WTC11 (cell line): ENCODE measurements around the gene TNNI2.

Source experiments
- AFF4 ChIP-seq: sonication (generic); formaldehyde crosslinking; IDR thresholded peaks from 2 replicates; pipeline ENCODE4 v1.8.1; 2023; ENCODE audit warnings: mild to moderate bottlenecking, missing genetic modification reagents, borderline replicate concordance
- ATF3 ChIP-seq: sonication (generic); formaldehyde crosslinking; conservative IDR thresholded peaks from 2 replicates; pipeline ENCODE4 v1.8.1; 2022; ENCODE audit warnings: mild to moderate bottlenecking, missing genetic modification reagents
- CREB1 ChIP-seq: sonication (generic); formaldehyde crosslinking; IDR thresholded peaks from 2 replicates; pipeline ENCODE4 v1.8.0; 2023; ENCODE audit warnings: mild to moderate bottlenecking, missing genetic modification reagents
- CTCF ChIP-seq: fragments of 200-600 bp; IDR thresholded peaks from 2 replicates; pipeline ENCODE4 v1.8.0; 2022; ENCODE audit warnings: antibody characterized with exemption
- IRF1 ChIP-seq: sonication (generic); formaldehyde crosslinking; IDR thresholded peaks from 2 replicates; pipeline ENCODE4 v1.8.0; 2023; ENCODE audit warnings: missing genetic modification reagents
- IRF2 ChIP-seq: sonication (generic); formaldehyde crosslinking; IDR thresholded peaks from 2 replicates; pipeline ENCODE4 v1.8.0; 2022; ENCODE audit warnings: low read depth, missing genetic modification reagents, borderline replicate concordance
- JUN ChIP-seq: sonication (generic); formaldehyde crosslinking; IDR thresholded peaks from 2 replicates; pipeline ENCODE4 v1.8.0; 2023; ENCODE audit warnings: mild to moderate bottlenecking, missing genetic modification reagents
- MAX ChIP-seq: sonication (generic); formaldehyde crosslinking; IDR thresholded peaks from 2 replicates; pipeline ENCODE4 v1.8.0; 2022; ENCODE audit warnings: mild to moderate bottlenecking, missing genetic modification reagents
- OVOL2 ChIP-seq: fragments of 250-450 bp; sonication (Bioruptor Pico); IDR thresholded peaks from 2 replicates; pipeline ENCODE4 v1.9.0; 2021; ENCODE audit warnings: mild to moderate bottlenecking, borderline replicate concordance
- RELA ChIP-seq: sonication (generic); formaldehyde crosslinking; IDR thresholded peaks from 2 replicates; pipeline ENCODE4 v1.8.1; 2022; ENCODE audit warnings: missing genetic modification reagents, mild to moderate bottlenecking, borderline replicate concordance
- TP53 ChIP-seq: sonication (generic); formaldehyde crosslinking; IDR thresholded peaks from 2 replicates; pipeline ENCODE4 v1.8.1; 2023; ENCODE audit warnings: mild to moderate bottlenecking, missing genetic modification reagents

GRCh38 chr11:1876361-1877063 lies 37.7 kb downstream of the TNNI2 start:
- TF ChIP-seq CTCF (peak; percentile 21; the same call in 1 of the 2 replicates), RELA (CRISPR knock-in tag) (no peak), AFF4 (no peak), ATF3 (CRISPR knock-in tag) (no peak), MAX (CRISPR knock-in tag) (no peak), JUN (no peak), IRF2 (CRISPR knock-in tag) (no peak), CREB1 (no peak), TP53 (no peak), OVOL2 (no peak), IRF1 (CRISPR knock-in tag) (no peak)
